NK-92 treated with Interleukin-12 subunit alpha and Interleukin-12 subunit beta, amount 100 ng/mL, for 24 hours (cell line): ENCODE results near the gene TRIM61.
"Not testable (repeated sequence)": the region's sequence is repeated elsewhere in the genome, so short reads cannot be mapped to it uniquely, and the experiment has no call there.

ENCODE experiments used
- DNase-seq: peaks from one replicate; lab custom pipeline; 2025; lab: John Stamatoyannopoulos, UW

Gene TRIM61

GRCh38 chr4:164956766-164957643 lies 20.5 kb downstream of the TRIM61 start:
- DNase-seq, result peak; percentile 56

GRCh38 chr4:164955107-164955805 lies 22.2 kb downstream of the TRIM61 start:
- no peak for DNase-seq

- no peak for DNase-seq
Observed at GRCh38 chr4:164952551-164952950, 24.9 kb downstream of the TRIM61 start.

- DNase-seq, result no peak
Observed at GRCh38 chr4:164949448-164950143, 27.9 kb downstream of the TRIM61 start.

- DNase-seq, result no peak
Observed at GRCh38 chr4:164948975-164949374, 28.5 kb downstream of the TRIM61 start.

GRCh38 chr4:164948006-164948405 lies 29.5 kb downstream of the TRIM61 start:
- not testable (repeated sequence) for DNase-seq

- DNase-seq, result no peak
Observed at GRCh38 chr4:164946810-164947209, 30.6 kb downstream of the TRIM61 start.

- DNase-seq, result no peak
Observed at GRCh38 chr4:164945146-164945545, 32.3 kb downstream of the TRIM61 start.

GRCh38 chr4:164943192-164943591 lies 34.3 kb downstream of the TRIM61 start:
- no peak for DNase-seq

- no peak for DNase-seq
Observed at GRCh38 chr4:164937576-164938270, 39.7 kb downstream of the TRIM61 start.

- DNase-seq, result not testable (repeated sequence)
Observed at GRCh38 chr4:164935865-164936606, 41.4 kb downstream of the TRIM61 start.

- DNase-seq, result no peak
Observed at GRCh38 chr4:164935363-164935762, 42.1 kb downstream of the TRIM61 start.

GRCh38 chr4:164933244-164933643 lies 44.2 kb downstream of the TRIM61 start:
- no peak for DNase-seq

- DNase-seq, result no peak
Observed at GRCh38 chr4:164931551-164932324, 45.7 kb downstream of the TRIM61 start.

GRCh38 chr4:164930647-164931046 lies 46.8 kb downstream of the TRIM61 start:
- no peak for DNase-seq

- DNase-seq, result not testable (repeated sequence)
Observed at GRCh38 chr4:164927101-164927500, 50.4 kb downstream of the TRIM61 start.

GRCh38 chr4:164926301-164926700 lies 51.2 kb downstream of the TRIM61 start:
- no peak for DNase-seq

- no peak for DNase-seq
Observed at GRCh38 chr4:164924670-164925238, 52.7 kb downstream of the TRIM61 start.

GRCh38 chr4:164918956-164919355 lies 58.5 kb downstream of the TRIM61 start:
- DNase-seq, result no peak
